Liver (tissue), 3 donors: ENCODE measurements around the gene NCDN.
"Not testable (repeated sequence)": the region's sequence is repeated elsewhere in the genome, so short reads cannot be mapped to it uniquely, and the experiment has no call there.

Experiments
- HNF4A ChIP-seq, 2 donors: conservative IDR thresholded peaks; 2 replicates each; pipeline ENCODE4 v1.6.1; 2016; ENCODE audit warnings: antibody characterized with exemption in 2 of 2, mild to moderate bottlenecking in 2 of 2
- JUND ChIP-seq, 2 donors: IDR thresholded peaks; 2 replicates each; pipeline ENCODE4 v1.6.1; 2016; ENCODE audit warnings: antibody characterized with exemption in 2 of 2
- NR2F2 ChIP-seq: IDR thresholded peaks from 2 replicates; pipeline ENCODE4 v1.6.1; 2016; ENCODE audit warnings: antibody characterized with exemption
- RAD21 ChIP-seq, 2 donors: IDR thresholded peaks; 2 replicates each; pipeline ENCODE4 v1.6.1; 2016; ENCODE audit warnings: antibody characterized with exemption in 2 of 2, mild to moderate bottlenecking in 2 of 2
- RXRA ChIP-seq, 2 donors: IDR thresholded peaks; 2 replicates each; pipeline ENCODE4 v1.6.1; 2017 to 2018; ENCODE audit warnings: antibody characterized with exemption in 2 of 2, mild to moderate bottlenecking in 1 of 2
- TAF1 ChIP-seq: conservative IDR thresholded peaks from 2 replicates; pipeline ENCODE4 v1.6.1; 2016; ENCODE audit warnings: antibody characterized with exemption, mild to moderate bottlenecking
- YY1 ChIP-seq: IDR thresholded peaks from 2 replicates; pipeline ENCODE4 v1.6.1; 2016; ENCODE audit warnings: antibody characterized with exemption, mild to moderate bottlenecking
- TF ChIP-seq, protein P1 (sequence below): fragments of 150-350 bp; IDR thresholded peaks from 2 replicates; pipeline ENCODE4 v1.5.1; 2017; ENCODE audit warnings: improper control_type of control experiment, low read depth, low read length; ENCODE audit not compliant: missing input control
- TF ChIP-seq, protein P2 (sequence below): IDR thresholded peaks from 2 replicates; pipeline ENCODE4 v1.6.1; 2016; ENCODE audit warnings: antibody characterized with exemption, mild to moderate bottlenecking
- donor health status: healthy.
- donor health status: healthy.

GRCh38 chr1:35585805-35586204, 28.2 kb downstream of the NCDN start:
- TF ChIP-seq, protein P1, sequence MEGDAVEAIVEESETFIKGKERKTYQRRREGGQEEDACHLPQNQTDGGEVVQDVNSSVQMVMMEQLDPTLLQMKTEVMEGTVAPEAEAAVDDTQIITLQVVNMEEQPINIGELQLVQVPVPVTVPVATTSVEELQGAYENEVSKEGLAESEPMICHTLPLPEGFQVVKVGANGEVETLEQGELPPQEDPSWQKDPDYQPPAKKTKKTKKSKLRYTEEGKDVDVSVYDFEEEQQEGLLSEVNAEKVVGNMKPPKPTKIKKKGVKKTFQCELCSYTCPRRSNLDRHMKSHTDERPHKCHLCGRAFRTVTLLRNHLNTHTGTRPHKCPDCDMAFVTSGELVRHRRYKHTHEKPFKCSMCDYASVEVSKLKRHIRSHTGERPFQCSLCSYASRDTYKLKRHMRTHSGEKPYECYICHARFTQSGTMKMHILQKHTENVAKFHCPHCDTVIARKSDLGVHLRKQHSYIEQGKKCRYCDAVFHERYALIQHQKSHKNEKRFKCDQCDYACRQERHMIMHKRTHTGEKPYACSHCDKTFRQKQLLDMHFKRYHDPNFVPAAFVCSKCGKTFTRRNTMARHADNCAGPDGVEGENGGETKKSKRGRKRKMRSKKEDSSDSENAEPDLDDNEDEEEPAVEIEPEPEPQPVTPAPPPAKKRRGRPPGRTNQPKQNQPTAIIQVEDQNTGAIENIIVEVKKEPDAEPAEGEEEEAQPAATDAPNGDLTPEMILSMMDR: not testable (repeated sequence)
- not testable (repeated sequence) for TF ChIP-seq HNF4A (conservative IDR thresholded peaks at IDR 0.05); RAD21 (IDR thresholded peaks at IDR 0.05); RXRA (IDR thresholded peaks at IDR 0.05); TAF1; NR2F2; YY1; JUND (IDR thresholded peaks at IDR 0.05)
- TF ChIP-seq, protein P2, sequence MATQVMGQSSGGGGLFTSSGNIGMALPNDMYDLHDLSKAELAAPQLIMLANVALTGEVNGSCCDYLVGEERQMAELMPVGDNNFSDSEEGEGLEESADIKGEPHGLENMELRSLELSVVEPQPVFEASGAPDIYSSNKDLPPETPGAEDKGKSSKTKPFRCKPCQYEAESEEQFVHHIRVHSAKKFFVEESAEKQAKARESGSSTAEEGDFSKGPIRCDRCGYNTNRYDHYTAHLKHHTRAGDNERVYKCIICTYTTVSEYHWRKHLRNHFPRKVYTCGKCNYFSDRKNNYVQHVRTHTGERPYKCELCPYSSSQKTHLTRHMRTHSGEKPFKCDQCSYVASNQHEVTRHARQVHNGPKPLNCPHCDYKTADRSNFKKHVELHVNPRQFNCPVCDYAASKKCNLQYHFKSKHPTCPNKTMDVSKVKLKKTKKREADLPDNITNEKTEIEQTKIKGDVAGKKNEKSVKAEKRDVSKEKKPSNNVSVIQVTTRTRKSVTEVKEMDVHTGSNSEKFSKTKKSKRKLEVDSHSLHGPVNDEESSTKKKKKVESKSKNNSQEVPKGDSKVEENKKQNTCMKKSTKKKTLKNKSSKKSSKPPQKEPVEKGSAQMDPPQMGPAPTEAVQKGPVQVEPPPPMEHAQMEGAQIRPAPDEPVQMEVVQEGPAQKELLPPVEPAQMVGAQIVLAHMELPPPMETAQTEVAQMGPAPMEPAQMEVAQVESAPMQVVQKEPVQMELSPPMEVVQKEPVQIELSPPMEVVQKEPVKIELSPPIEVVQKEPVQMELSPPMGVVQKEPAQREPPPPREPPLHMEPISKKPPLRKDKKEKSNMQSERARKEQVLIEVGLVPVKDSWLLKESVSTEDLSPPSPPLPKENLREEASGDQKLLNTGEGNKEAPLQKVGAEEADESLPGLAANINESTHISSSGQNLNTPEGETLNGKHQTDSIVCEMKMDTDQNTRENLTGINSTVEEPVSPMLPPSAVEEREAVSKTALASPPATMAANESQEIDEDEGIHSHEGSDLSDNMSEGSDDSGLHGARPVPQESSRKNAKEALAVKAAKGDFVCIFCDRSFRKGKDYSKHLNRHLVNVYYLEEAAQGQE: not testable (repeated sequence)
